HFF-Myc (cell line): ENCODE results near the gene CDH13.

Source experiments
- DNase-seq: peaks from one replicate; pipeline ENCODE4 v3.0.0-alpha.2; 2011; ENCODE audit warnings: low read depth; ENCODE audit errors: extremely low read depth
- H3K4me3 ChIP-seq: replicated peaks from 2 replicates; pipeline ENCODE4 v1.5.1; 2011; ENCODE audit warnings: low read depth, mild to moderate bottlenecking, control low read depth, low read length
- CTCF ChIP-seq: IDR thresholded peaks from 2 replicates; pipeline ENCODE4 v1.5.1; 2012; ENCODE audit warnings: mild to moderate bottlenecking, low read depth, low read length, control low read depth; ENCODE audit errors: missing control alignments

CDH13 gene

GRCh38 chr16:83785455-83785854 is 1158.7 kb downstream of the CDH13 start:
- no peak for TF ChIP-seq CTCF
- no peak overlapping the region for H3K4me3 ChIP-seq
- no peak for DNase-seq

GRCh38 chr16:83789642-83790401 is 1163.1 kb downstream of the CDH13 start:
- H3K4me3 ChIP-seq, result no peak overlapping the region
- no peak for TF ChIP-seq CTCF
- DNase-seq, result no peak

- H3K4me3 ChIP-seq, result no peak overlapping the region
- TF ChIP-seq CTCF, result no peak
- no peak for DNase-seq
Observed at GRCh38 chr16:83791916-83792315, 1165.1 kb downstream of the CDH13 start.

- no peak for DNase-seq
- H3K4me3 ChIP-seq, result no peak overlapping the region
Observed at GRCh38 chr16:83792391-83792790, 1165.6 kb downstream of the CDH13 start.

GRCh38 chr16:83793179-83793578 is 1166.4 kb downstream of the CDH13 start:
- H3K4me3 ChIP-seq, result no peak overlapping the region
- no peak for DNase-seq
- TF ChIP-seq CTCF, result no peak

More at GRCh38 chr16:83792391-83792790, 1165.6 kb downstream of the CDH13 start:
- TF ChIP-seq CTCF, result no peak

- no peak for DNase-seq
- H3K4me3 ChIP-seq, result no peak overlapping the region
- TF ChIP-seq CTCF, result no peak
Observed at GRCh38 chr16:83794860-83795554, 1168.2 kb downstream of the CDH13 start.
